HL-60/S4 treated with phorbol 12-myristate 13-acetate at 8.2 ng/mL for 4 days and 3 days (cell line): ENCODE results near the gene GNG2.

Experiments
- in situ Hi-C: fragments of 300-500 bp; cut with MboI; formaldehyde crosslinking; loops from 2 replicates; pipeline ENCODE4 v1.15.0; 2022; ENCODE audit warnings: low sequenced_read_pairs

Gene GNG2

GRCh38 chr14:51855234-51855633 is 5.2 kb upstream of the GNG2 start:
- in situ Hi-C loops = no loop called here

- in situ Hi-C loops = no loop called here
Observed at GRCh38 chr14:51856792-51857296, 3.6 kb upstream of the GNG2 start.

DNA sequence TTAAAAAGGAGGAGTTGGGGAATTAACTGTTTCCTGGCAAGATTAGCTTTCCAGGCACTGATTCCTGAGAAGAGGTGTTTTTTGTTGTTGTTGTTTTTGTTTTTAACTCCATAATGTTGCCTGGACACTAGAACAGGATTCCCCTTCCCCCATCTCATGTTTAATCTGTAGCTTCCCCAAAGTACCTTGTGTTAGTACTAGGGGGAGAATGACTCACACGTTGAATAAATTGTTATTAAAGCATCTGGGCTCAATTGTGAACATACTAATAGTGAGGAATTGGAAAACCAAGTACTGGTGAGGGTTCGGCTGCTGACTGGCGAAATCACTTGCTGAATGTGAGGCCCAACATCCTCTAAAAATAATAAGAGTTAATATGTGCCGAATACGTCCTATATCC is 1.3 kb upstream of the GNG2 start:
- in situ Hi-C loops = no loop called here

GRCh38 chr14:51860825-51861499 is 550 bp downstream of the GNG2 start:
- in situ Hi-C loops = no loop called here

DNA sequence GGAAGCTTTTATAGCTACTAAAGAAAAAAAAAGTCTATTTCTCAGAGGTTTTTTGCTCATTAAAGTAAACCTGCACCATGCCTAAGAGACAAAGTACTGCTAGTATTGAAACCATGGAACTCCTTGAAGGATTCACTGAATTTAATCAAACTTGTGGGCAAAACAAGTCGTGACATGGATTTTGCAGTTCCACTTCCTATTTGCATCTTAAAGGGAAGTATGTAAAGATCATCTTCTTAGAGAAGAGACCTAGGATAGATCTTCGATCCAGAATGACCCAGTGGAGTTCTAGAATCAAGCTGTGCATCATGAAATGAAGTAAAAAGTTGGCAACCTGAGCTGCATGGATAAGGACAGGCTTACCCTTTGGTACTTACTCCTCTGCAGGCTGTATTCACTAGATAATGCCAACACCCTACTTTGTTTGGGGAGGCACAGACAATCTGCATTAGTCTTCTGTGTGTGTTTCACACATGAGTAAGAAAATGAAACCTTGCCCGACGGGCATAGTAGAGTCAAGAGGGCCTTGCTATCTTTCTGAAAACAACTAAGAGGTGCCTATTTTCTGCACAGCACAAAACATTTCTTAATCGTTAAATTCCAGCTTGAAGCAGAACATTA is 1.9 kb downstream of the GNG2 start:
- in situ Hi-C loops = no loop called here

GRCh38 chr14:51862860-51863259 is 2.4 kb downstream of the GNG2 start:
- in situ Hi-C loops = no loop called here

GRCh38 chr14:51865953-51866747 is 5.7 kb downstream of the GNG2 start:
- in situ Hi-C loops = no loop called here

DNA sequence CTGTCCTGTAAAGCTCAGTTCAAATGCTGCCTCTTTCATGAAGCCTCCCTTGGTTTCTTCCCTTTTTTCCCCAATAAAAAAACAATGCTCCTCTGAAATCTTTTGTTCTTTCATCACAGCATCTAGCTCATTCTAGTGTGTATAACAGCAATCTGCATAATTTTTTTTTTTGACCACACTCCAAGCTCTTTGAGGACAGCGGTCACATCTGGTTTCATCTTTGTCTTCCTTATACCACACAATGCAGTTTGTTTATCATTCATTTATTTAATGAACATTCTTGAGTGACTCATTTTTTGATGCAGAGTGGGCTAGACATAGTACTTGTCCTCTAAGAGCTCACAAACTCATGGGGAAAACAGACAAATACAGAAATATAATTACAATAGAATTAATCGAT is 7.3 kb downstream of the GNG2 start:
- in situ Hi-C loops = no loop called here

DNA sequence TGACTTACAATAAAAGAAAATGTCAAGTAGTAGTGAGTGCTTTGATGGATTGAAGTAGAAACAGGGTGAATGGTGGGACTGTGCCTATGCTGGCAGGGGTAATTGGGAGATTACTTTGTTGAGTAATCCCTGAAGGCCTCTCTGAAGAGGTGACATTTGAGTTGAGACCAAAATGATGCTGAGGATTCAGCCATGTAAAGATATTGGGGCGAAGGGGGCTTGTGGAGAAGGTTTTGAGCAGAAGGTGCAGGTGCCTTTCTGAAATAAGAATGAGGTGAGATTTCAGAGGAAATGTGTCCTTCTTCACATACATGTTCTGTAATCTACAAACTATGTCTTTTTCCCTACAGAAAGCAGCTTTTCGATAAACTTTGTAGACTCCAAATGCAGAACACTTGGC is 8.0 kb downstream of the GNG2 start:
- in situ Hi-C loops = no loop called here

DNA sequence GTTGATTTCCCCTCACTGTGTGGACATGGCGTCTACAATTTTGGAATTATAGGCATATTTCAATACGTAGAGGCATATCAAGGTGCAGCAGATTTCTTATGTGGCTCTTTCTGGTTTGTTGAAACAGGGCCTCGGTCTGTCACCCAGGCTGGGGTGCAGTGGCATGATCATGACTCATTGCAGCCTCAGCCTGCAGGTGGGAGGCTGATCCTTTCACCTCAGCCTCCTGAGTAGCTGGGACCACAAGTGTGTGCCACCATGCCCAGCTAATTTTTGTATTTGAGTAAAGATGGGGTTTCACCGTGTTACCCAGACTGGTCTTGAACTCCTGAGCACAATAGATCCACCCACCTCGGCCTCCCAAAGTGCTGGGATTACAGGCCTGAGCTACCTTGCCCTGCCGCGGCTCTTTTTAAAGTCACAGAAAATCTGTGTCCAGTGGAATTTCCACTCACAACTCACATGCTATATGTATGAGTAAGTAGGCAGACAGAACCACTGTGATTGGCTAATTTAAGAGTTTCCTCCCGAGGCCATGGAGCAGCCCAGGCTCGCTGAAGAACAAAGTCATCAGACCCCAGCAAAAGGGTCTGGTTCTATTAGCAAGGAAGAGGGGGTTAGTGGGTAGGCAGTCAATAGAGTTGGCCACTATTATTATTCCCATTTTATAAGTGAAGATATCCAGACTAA is 9.1 kb downstream of the GNG2 start:
- in situ Hi-C loops = no loop called here

GRCh38 chr14:51870606-51871005 is 10.2 kb downstream of the GNG2 start:
- in situ Hi-C loops = no loop called here

DNA sequence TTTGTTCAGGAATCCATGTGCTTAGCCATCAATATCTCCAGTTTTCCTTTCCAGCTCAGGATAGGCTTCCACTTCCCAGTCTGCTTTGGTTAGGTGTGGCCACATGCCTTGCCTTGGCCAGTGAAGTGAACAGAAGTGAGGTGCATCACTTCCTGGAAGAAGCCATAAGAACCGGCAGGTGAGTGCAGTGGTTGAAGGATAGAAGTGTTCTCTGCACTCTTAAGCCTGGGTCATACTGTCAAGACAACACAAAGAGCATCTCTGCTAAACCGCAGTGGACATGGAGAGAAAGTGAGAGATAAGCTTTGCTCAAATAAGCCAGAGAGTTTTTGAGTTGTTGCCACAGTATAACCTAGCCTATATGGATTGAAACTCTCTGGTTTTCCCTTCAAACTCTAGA is 11.4 kb downstream of the GNG2 start:
- in situ Hi-C loops = no loop called here

GRCh38 chr14:51872396-51872795 is 12.0 kb downstream of the GNG2 start:
- in situ Hi-C loops = no loop called here

DNA sequence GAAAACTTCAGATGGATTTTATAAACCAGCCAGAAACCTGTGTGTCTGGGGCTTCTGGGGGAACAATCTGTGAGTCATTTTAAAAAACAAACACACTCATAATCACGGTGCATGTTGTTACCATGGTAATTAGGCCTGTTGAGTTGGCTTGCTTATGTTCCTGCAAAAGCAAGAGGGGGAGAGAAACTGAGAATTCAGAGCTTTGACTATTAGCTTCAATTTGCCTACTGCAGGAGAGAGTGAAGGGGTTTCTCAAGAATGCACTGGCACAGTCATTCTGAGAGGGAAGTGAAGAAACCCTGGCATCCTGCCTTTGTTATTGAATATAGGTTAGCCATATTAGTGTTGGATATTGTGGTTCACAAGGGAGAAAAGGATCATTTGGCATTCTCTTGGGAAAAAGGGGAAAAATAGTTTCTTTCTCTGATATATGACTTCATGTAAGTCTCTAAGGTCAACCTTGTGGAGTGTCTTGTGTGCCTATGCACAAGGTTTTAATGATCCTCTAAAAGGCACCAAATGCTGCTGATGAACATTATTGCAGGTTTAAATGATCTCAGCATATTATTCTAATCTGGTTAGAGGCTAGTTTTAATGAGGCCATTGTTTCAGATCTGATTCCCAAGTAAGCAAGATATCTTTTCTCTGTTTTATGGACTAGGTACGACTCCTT is 12.9 kb downstream of the GNG2 start:
- in situ Hi-C loops = no loop called here

- in situ Hi-C loops = no loop called here
Observed at GRCh38 chr14:51877810-51878209, 17.4 kb downstream of the GNG2 start.

DNA sequence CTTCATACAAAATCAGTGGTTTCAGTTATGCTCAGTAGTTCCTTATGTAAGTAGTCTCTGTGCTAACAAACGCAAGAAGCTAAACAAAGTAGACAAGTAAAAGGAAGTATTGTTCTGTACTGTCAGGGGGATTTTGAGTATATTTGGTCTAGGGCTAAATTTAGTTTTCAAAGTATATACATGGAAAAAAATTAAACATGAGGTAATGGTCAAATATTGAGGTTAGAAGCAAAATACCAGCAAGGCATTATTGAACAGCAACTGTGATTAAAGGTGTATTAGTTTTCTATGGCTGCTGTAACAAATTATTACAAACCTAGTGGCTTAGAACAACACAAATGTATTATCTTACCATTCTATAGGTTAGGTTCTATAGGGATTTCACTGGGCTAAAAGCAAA is 18.8 kb downstream of the GNG2 start:
- in situ Hi-C loops = no loop called here

GRCh38 chr14:51880835-51881580 is 20.6 kb downstream of the GNG2 start:
- in situ Hi-C loops = no loop called here

DNA sequence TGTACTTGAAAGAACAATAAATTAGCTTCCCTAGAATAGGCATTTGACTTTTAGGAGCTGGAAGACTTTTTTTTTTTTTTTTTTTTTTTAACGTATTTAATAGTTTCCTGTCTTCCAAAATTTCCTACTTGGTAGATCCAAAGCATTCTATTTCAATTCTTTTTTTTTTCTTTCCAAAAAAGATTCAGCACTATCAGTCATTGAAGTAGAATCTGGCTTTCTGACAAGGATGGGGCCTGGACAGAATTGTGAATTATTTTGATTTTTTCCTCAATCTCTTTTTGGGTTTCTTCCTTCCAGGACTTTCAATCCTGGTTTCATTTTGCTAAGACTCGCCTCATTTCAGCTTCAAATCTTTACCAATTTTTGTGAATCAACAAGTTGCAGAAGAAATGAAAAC is 21.2 kb downstream of the GNG2 start:
- in situ Hi-C loops = no loop called here

DNA sequence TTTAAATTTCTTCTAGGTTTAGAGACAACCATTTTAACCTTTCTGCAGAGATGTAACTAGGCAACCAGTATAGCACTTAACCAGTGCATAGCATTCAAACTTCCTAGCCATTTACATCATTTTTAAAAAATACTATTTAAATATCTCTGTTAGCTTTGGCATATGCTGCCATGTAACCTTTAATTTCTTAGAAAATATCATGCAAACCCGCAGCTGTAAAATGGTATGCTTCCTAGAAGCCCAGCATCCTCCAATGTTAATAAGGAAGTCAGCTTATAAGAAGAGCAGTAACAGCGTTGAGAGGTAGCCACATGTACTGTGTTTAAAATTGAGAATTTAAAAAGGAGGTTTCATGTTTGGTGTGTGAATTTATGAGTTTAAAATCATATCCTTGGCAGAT is 22.8 kb downstream of the GNG2 start:
- in situ Hi-C loops = no loop called here
